GM12864 (cell line): ENCODE data around the gene C7orf57.
A peak's percentile ranks its signal among the peaks of the same experiment; 100 is the strongest.

Experiments used
- DNase-seq: peaks from one replicate; pipeline ENCODE4 v3.0.0-alpha.2; 2011; ENCODE audit warnings: low read depth
- H3K4me3 ChIP-seq: 2 replicates; pipeline ENCODE4 v1.5.1; 2011; ENCODE audit warnings: mild to moderate bottlenecking, low read depth, low read length, control low read depth
- CTCF ChIP-seq: IDR thresholded peaks from 2 replicates; pipeline ENCODE4 v1.5.1; 2011; ENCODE audit warnings: low read depth, mild to moderate bottlenecking, moderate library complexity, low read length, control low read depth, inconsistent platforms; ENCODE audit errors: missing control alignments

The C7orf57 gene

GRCh38 chr7:48042636-48043035 lies 7.3 kb downstream of the C7orf57 start:
- no peak overlapping the region for H3K4me3 ChIP-seq
- no peak for DNase-seq
- TF ChIP-seq CTCF, result no peak

DNA sequence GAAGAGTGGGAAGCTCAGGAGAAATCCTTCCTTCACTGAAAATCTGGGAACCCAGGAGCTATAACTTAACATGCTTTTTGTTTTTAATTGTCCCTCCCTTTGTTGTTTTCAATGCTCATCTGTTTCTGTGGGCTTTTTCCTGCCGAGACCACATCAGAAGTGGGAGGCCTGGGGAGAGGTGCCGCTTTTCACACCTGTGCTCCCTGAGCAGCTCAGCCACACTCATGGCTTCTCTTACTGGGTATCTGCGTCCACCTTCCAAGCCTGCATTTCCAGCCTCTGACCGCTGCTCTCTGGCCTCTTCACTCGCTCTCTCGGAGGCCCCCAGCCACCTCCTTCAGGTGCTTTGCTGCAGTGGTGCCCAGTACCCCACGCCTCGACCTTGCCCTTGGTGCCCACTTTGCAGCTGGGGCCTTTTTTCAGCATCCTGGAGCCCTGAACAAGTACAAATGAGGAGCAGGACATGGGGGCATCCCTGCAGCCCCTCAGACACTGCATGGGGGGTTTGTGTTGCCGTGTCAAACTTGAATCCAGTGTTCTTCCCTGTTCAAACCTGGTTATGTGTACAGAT lies 9.9 kb downstream of the C7orf57 start:
- DNase-seq, result no peak
- H3K4me3 ChIP-seq, result no peak overlapping the region
- no peak for TF ChIP-seq CTCF

GRCh38 chr7:48046458-48046857 lies 11.1 kb downstream of the C7orf57 start:
- no peak for TF ChIP-seq CTCF
- DNase-seq, result no peak

GRCh38 chr7:48048113-48048512 lies 12.8 kb downstream of the C7orf57 start:
- H3K4me3 ChIP-seq, result no peak overlapping the region
- DNase-seq, result no peak
- no peak for TF ChIP-seq CTCF

More at GRCh38 chr7:48046458-48046857, 11.1 kb downstream of the C7orf57 start:
- H3K4me3 ChIP-seq, result no peak overlapping the region

GRCh38 chr7:48049850-48050249 lies 14.5 kb downstream of the C7orf57 start:
- TF ChIP-seq CTCF, result no peak
- H3K4me3 ChIP-seq, result no peak overlapping the region
- no peak for DNase-seq

GRCh38 chr7:48052748-48053147 lies 17.4 kb downstream of the C7orf57 start:
- DNase-seq, result peak; percentile 39
- H3K4me3 ChIP-seq, result no peak overlapping the region
- TF ChIP-seq CTCF, result no peak

DNA sequence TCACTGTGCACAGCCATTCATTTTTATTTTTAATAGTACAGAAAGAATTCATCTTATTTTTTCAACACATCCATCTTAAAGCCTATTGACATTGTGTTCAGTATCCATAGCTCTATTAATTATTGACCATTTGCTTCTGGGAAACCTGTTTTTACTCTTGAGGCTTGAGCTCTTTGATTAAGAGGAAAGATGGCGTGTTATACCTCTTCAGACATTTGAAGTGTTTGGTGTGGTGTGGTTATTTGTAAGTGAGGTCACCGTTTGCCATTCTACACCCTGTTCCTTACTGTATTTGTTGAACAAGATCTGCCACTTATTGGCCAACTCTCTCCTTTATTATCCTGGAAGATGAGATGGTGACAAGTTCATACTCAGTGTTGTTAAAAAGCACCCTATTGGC lies 18.4 kb downstream of the C7orf57 start:
- DNase-seq, result no peak
- no peak overlapping the region for H3K4me3 ChIP-seq
- no peak for TF ChIP-seq CTCF
